Measurements from ENCODE around the gene NRAP.

- TF ChIP-seq CTCF (IDR thresholded peaks at IDR 0.05; ENCODE audit: poor library complexity, severe bottlenecking) (no peak), EP300 (conservative IDR thresholded peaks at IDR 0.05; ENCODE audit: poor library complexity, severe bottlenecking) (no peak), EZH2 (IDR thresholded peaks at IDR 0.05; ENCODE audit: borderline replicate concordance, insufficient read depth, low read length, poor library complexity, severe bottlenecking) (no peak), REST (IDR thresholded peaks at IDR 0.05; ENCODE audit: borderline replicate concordance) (no peak), POLR2AphosphoS5 (IDR thresholded peaks at IDR 0.05) (no peak)
Observed at GRCh38 chr10:113605268-113605978, 58.4 kb downstream of the NRAP start.

Data from neural cell (in vitro differentiated cells).